ENCODE measurements around the gene KIF21A.
"Not testable (repeated sequence)": the region's sequence is repeated elsewhere in the genome, so short reads cannot be mapped to it uniquely, and the experiment has no call there.

The KIF21A gene, protein sequence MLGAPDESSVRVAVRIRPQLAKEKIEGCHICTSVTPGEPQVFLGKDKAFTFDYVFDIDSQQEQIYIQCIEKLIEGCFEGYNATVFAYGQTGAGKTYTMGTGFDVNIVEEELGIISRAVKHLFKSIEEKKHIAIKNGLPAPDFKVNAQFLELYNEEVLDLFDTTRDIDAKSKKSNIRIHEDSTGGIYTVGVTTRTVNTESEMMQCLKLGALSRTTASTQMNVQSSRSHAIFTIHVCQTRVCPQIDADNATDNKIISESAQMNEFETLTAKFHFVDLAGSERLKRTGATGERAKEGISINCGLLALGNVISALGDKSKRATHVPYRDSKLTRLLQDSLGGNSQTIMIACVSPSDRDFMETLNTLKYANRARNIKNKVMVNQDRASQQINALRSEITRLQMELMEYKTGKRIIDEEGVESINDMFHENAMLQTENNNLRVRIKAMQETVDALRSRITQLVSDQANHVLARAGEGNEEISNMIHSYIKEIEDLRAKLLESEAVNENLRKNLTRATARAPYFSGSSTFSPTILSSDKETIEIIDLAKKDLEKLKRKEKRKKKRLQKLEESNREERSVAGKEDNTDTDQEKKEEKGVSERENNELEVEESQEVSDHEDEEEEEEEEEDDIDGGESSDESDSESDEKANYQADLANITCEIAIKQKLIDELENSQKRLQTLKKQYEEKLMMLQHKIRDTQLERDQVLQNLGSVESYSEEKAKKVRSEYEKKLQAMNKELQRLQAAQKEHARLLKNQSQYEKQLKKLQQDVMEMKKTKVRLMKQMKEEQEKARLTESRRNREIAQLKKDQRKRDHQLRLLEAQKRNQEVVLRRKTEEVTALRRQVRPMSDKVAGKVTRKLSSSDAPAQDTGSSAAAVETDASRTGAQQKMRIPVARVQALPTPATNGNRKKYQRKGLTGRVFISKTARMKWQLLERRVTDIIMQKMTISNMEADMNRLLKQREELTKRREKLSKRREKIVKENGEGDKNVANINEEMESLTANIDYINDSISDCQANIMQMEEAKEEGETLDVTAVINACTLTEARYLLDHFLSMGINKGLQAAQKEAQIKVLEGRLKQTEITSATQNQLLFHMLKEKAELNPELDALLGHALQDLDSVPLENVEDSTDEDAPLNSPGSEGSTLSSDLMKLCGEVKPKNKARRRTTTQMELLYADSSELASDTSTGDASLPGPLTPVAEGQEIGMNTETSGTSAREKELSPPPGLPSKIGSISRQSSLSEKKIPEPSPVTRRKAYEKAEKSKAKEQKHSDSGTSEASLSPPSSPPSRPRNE (N-terminal part only)

DNA sequence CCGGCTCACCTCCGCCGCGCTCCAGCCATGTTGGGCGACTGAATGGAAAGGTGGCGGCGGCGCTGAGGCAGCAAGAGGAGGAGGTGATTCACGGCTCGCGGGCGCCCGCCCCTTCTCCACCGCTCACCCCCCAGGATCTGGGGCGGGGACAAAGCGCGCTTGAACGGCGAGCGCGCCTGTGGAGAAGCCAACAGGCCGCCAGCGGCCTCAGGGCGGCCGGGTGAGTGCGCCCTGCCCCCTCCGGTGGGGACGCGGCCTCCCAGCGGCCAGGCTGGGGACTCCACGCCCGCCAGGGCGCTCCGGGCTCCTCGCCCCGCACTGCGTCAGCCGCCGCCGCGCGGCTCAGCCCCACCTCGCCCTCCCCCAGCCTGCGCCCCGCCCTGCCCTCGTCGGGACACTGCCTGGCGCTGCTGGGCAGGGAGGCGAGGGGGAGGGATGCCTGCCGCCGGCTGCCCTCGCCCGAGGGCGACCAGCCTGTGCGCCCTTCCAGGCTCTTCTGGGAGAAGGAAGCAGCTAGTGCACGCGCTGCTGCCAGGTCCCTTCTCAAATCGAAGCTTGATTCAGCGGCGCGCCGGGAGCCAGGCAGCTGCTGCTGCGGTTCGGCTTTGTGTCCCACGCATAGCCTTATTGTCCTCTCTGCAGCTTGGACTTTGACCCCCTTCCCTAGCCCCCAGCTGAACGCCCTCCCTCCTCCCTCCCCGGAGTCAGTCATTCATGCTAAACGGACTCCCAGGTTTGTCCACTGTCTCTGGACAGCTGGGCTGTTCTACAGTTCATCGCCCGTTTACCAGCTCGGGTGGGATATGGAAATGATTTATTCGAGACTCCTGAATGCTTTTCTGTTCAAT lies at the start of gene KIF21A:
Gene KIF21A, minus strand, starts transcription at position 40 of the 848 bp plus-strand sequence. CDS start 150 bp downstream, outside the sequence.
- DNase-seq: peak; percentile 85 to 86

DNA sequence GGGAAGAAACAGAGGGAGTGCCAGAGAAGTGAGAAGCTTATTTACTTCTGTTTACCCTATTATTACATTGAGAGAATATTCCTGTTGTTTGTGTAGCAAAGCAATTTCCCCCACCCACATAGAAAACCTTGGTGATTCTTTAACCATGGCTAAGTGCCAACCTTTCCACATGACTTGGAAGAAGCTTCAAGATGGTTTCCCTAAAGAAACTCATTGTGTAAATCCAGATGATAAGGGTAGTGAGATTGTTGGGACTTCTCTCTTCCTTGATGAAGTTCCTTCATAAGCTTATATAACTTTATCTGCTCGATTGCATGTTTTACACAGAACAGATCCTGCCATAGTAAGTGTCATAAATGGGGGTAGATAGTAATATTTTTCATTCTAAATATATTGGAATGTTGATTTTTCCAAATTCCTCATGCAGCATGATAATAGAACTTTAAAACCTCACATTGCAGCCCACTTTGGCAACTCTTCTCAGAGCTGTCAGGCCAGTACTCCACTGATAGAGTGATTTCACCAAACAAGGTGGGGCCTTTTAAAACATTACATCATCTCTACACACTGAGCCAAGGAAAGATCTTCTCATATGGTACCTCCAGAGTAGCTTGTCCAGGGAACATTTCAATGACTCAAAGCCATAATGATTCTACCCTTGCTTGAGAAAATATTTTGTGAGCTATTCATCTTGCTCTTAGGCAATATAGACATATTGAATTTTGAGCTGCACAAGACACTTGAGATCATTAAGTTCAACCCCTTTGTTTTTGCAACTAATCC lies 47.8 kb upstream of the KIF21A start:
- no peak for DNase-seq

DNA sequence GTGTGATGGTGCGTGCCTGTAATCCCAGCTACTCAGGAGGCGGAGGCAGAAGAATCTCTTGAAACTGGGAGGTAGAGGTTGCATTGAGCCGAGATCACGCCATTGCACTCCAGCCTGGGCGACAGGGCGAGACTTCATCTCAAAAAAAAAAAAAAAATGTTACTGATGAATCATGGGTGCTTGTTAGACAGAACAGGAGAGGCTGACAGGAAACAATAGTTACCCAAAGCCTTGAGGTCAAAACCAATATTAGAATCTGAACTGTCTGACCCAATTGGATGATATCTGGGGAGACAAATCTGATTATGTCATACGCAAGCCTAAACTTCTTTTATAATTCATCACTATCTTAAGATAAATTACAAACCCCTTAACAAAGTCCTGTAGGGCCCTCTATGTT lies 40.7 kb upstream of the KIF21A start:
- DNase-seq: no peak

DNA sequence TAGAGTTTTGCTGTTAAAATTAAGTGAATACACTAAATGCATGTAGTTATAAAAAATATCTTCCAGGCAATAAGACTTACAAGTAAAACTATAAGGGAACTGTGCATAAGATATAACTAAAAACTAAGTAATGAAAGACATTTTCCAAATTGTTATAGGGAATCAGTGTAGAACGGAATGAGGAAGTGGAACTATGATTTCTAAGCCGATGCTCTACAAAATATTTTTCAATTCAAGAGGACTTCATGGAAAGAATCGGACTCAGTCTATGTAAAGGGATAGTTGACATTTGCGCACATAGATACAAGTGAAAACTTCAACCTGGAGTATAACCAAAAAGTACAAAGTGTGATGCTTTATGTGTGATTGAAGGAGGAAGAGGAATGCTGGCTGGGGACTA lies 40.1 kb upstream of the KIF21A start:
- DNase-seq: no peak

DNA sequence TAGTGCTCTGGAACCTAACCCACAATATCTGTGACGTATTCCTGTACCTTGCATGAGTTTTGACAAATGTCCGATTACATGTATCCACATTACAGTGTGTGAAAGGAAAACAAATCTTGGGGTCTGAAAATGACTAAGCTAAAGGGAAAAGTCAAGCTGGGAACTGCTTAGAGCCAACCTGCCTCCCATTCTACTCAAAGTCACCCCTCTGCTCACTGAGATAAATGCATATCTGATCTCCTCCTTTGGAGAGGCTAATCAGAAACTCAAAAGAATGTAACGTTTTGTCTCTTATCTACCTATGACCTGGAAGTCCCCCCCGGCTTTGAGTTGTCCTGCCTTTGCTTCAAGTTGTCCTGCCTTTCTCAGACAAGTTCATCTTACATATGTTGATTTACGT lies 34.0 kb upstream of the KIF21A start:
- DNase-seq: no peak

DNA sequence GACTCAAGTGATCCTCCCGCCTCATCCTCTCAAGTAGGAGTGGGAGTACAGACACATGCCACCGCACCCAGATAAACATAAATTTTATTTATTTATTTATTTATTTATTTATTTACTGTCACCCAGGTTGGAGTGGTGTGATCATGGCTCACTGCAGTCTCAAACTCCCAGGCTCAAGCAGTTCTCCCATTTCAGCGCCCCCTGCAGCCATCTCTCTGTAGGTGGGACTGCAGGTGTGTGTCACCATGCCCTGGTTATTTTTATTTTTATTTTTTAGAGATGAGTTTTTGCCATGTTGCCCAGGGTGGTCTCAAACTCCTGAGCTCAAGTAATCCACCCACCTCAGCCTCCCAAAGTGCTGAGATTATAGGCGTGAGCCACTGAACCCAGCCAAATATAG lies 33.2 kb upstream of the KIF21A start:
- DNase-seq: no peak

DNA sequence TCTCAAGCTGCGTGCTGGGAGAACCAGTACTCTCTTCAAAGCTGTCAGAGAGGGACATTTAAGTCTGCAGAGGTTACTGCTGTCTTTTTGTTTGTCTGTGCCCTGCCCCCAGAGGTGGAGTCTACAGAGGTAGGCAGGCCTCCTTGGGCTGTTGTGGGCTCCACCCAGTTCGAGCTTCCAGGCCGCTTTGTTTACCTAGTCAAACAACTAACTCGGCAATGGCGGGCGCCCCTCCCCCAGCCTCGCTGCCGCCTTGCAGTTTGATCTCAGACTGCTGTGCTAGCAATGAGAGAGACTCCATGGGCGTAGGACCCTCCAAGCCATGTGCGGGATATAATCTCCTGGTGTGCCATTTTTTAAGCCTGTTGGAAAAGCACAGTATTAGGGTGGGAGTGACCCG lies 32.2 kb upstream of the KIF21A start:
- DNase-seq: not testable (repeated sequence)

DNA sequence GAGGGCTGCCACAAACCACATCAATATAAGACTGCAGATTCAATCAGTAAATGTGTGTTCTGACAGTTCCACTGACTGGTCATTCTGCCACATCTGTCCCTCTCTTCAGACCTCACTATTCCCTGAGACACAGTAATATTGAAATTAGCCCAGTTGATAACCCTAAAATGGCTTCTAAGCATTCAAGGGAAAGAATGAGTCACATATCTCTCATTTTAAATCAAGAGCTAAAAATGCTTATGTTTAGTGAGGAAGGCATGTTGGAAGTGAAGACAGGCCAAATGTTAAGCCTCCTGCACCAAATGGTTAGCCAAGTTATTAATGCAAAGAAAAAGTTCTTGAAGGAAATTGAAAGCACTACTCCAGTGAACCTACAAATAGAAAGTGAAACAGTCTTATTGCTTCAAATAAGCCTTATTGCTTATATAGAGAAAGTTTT lies 24.5 kb upstream of the KIF21A start:
- no peak for DNase-seq

DNA sequence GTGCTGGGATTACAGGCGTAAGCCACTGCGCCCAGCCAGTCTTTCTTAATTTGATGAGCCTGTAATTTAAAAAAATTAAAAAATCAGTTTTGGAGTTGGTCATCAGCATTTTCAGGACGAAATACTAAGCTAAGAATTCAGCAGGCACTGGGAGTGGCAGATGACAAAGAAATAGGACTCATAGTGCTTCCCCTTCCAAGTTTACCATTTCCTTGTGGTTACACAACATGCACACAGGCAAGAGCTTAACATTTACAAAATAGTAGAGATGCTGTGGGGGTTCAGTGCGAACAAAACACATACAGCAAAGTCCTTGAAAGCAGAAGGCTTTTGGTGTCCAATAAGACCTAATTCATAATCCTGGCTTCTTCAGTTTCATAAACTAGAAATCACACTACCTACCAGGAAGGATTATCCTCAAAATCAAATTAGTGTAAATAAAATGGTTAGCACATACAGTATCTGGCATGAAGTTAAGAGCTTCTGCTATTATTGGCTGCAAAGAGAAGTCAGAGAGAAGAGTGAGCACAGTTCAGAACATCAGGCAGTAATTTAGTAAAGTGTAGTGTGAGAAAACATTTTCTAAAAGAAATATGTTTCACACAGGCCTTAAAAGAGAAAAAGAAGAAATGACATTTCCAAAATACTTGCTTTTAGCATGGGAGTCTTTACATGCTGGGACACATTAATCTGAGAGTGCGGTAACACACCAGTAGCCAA lies 22.2 kb upstream of the KIF21A start:
- DNase-seq: no peak

DNA sequence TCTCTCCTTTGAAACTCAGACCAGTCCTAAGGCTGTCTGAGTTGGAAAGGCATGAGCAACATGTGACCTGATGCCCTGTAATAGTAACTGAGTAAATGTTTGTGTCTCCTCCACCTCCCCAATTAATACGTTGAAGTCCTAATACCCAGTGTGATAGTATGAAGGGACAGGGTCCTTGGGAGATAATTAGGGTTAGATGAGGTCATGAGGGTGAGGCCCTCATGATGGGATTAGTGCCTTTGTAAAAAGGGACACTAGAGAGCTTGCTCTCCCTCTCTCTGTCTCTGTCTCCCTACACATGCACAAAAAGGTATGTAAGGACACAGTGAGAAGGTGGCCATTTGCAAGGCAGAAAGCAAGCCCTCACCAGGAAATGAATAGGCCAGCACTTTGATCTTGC lies 18.1 kb upstream of the KIF21A start:
- DNase-seq: no peak

DNA sequence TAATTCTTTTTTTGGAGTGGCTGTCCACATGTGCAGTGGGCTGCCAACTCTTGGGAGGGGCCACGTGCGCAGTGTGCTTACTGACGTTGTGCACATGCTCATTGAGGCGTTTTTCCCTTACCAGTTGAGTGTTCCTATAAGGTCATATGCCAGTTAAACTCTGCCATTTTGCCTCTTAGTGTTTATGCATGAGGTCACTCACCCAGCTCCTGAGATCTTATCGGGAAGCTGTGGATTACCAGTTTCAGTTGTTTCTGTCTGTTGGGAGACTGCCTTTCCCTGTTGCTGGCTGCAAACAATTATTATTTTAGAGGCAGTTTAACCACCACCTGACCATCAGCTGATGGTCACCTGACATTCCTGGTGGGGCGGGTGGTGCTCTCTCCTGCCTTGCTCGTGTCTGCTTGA lies 16.1 kb upstream of the KIF21A start:
- no peak for DNase-seq

DNA sequence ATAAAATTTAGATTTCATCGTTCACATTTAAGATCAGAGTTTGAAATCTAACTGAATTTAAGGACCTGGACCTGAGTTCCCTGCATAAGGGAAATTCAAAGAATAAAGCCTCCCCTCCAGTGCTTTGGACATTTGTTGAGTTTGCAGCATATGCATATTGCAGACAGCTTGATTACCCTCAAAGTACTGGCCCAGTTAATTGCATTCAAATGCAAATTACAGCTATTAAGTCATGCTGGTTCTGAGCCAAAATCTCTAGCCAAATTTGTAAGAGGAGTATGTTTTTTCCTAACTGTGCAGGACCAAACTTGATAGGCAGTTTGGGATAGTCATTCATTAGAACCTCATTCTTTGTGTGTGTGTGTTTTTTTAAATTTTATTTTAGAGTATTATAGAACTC lies 9.1 kb upstream of the KIF21A start:
- DNase-seq: no peak

DNA sequence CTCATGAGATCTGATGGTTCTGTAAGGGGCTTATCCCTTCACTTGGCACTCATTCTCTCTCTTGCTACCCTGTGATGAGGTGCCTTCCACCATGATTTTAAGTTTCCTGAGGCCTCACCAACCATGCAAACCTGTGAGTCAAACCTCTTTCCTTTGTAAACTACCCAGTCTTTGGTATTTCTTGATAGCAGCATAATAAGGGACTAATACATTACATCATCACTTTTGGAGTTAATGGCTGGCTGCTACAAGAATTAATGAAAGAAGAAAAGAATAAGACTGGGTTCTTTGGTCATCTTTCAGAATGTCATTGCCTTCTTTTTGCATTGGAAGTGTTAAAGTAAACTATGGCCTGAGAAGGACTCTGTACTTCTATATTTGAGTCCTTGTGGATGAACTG lies 5.1 kb upstream of the KIF21A start:
- DNase-seq: no peak

DNA sequence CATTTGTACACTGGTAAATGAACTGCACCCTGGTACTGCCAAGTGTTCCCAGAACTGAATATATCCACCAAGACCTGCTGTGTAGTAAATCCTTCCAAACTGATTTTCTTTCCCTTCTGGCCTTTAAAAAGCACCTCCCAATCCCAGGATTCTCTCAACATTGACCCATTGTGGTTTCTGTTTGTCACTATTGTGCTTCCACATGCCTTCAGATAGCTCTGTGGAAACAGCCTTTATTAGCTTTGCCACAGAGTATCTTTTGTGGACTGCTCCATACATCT lies 949 bp upstream of the KIF21A start:
- DNase-seq: no peak

DNA sequence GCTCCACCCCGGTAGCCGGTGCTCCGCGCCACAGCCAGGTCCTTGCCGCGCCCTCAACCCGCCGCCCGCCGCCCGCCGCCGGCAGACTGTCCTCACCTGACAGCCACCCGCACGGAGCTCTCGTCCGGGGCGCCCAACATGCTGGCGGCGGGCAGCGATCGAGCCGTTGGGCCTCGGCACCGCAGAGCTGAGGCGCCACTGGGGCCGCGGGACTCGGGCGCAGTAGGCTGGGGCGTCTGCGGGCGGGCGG lies 164 bp downstream of the KIF21A start:
- DNase-seq: no peak

DNA sequence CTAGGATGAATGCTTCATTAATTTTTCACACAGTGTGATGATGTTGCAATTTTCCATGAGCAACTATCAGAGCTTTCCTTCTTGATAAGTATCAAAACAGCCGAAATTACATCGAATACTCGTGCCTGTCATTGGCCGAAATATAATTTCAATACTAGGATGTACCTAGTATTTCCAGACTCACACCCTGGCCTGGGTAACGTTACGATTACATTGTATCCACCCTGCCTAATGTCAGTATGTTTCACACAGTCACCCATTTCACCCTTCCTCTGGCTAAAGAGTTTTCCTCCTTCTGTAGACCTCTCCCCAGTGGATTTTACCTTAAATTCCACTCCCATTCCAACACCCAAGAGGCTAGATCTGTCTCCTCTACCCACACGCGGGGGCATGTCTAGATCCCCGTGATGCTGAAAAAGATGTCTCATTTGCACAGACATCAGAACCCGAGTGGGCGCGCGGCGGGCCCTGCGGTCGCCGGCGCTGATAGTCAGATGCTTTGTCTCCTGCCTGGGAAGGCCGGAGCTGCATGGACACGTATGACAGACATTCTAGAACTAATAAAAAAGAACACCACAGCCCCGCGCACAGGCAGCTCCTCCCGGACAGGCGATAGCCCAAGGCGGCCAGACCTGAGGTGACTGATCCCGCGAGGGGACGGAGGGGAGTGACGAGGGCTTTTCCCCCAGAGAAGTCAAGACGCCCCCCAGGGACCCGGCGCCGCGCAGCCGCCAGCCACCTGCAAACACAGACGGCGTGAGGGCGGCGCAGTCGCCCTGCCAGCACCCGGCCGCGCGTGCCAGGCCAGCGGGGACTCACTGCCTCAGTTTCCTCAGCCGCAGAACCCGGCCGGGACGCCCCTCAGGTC lies 723 bp downstream of the KIF21A start:
- DNase-seq: peak; percentile 45 to 64

DNA sequence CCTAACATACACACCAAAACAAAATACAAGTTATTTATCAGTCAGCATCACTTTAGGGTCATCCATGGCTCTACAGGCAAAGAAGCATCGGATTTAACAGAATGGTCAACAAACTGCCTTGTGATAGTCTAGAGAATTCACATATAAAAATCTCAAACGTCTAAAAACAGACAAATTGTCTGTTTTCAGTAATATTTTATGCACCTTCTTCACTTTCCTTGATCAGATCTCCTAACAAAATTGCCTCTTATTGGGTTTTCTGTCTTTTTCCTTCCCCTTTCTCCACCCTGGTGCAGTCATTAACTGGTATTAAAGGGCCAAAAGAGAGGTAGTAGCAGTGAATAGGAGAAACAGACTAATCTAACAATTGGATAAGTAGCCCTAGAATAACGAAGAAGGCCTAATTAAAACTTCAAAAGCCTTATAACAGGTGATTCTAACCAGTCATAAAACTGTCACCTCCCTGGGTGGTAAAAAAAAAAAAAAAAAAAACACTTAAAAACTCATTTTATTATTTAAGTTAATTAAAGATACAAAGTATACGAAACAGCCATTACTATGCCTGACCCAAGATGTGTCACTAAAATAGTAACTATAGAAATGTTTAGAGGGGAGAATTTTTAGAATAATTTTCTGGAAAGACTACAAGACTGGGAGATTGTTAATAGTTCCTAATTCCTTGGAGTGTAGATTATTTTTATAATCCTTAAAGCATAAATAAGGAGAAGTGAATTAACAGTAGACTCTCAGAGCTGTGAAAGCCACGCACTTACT lies 1.5 kb downstream of the KIF21A start:
- DNase-seq: no peak

DNA sequence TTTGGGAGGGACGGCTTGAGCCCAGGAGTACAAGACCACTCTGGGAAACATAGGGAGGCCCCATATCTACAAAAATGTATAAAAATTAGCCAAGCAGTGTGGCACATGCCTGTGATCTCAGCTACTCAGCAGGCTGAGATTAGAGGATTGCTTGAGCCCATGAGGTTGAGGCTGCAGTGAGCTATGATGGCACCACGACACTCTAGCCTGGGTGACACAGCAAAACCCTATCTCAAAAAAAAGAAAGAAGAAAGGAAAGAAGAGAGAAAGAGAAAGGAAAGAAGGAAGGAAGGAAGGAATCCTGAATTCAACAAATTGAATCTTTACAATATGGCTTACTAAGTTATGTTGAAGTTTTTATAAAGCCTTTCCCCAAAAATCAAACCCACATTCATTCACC lies 2.1 kb downstream of the KIF21A start:
- DNase-seq: no peak

DNA sequence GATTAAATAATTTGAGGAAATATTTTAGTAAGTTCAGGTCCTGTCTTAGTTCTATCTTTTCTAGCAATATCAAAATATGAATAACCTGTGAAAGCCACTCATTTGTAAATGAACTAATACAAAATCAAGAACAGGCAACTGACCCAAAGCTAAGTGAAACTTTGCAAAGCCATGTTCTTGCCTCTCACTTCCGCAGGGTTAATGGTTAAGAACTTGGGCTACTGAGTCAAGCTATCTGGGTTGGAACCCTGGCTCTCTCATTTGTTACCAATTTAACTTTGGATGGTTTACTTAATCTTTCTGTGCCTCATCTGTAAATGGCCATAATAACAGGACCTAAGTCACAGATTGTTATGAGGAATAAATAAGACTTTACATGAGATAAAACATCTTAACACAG lies 2.8 kb downstream of the KIF21A start:
- no peak for DNase-seq

Measured in stimulated activated CD4-positive, alpha-beta T cell treated with anti-CD3 and anti-CD28 coated beads, Interleukin-4, amount 100 ng/mL, for 4 hours (primary cell).